Stomach (tissue), 9 donors: Measurements from ENCODE around the gene CORO7. TPM values are rescaled to one million over a fixed set of nuclear protein-coding genes. Genes with fewer than 3 reads are reported as not detected.

ENCODE experiments used
- DNase-seq, 2 donors: peaks; one replicate each; pipeline versions ENCODE4 v3.0.0 to v3.0.0-alpha.2; 2013 to 2019
- H3K27ac ChIP-seq, 5 donors: fragments of 200-600 bp in 4 of 5; sonication (generic) in 4 of 5; one replicate each; pipeline ENCODE4 v1.5.1; 2013 to 2019; ENCODE audit warnings: mild to moderate bottlenecking in 1 of 5, moderate library complexity in 1 of 5
- H3K27me3 ChIP-seq, 3 donors: fragments of 200-600 bp; sonication (generic); one replicate each; pipeline ENCODE4 v1.5.1; 2017 to 2019; ENCODE audit warnings: mixed run types in 1 of 3
- H3K36me3 ChIP-seq, 4 donors: fragments of 200-600 bp; sonication (generic); 1 replicate in 3 of 4; 2 replicates in 1 of 4; pipeline ENCODE4 v1.5.1; 2016 to 2019
- H3K4me1 ChIP-seq, 4 donors: fragments of 200-600 bp; sonication (generic); one replicate each; pipeline ENCODE4 v1.5.1; 2016 to 2019
- H3K4me3 ChIP-seq, 4 donors: fragments of 200-600 bp; sonication (generic) in 3 of 4; one replicate each; pipeline ENCODE4 v1.5.1; 2016 to 2019; ENCODE audit warnings: mild to moderate bottlenecking in 1 of 4
- H3K9me3 ChIP-seq, 4 donors: fragments of 200-600 bp; sonication (generic); one replicate each; pipeline ENCODE4 v1.5.1; 2016 to 2019
- CTCF ChIP-seq, 7 experiments: fragments of 450-650 bp in 4 of 7; fragments of 200-600 bp in 3 of 7; sonication (generic) in 3 of 7; IDR thresholded peaks; one replicate each; pipeline ENCODE4 v1.5.1; 2016 to 2019; ENCODE audit warnings: antibody characterized with exemption in 7 of 7, control low read depth in 2 of 7, mild to moderate bottlenecking in 1 of 7
- EP300 ChIP-seq: sonication (generic); formaldehyde crosslinking; IDR thresholded peaks from one replicate; pipeline ENCODE4 v1.6.1; 2017; ENCODE audit warnings: antibody characterized with exemption
- POLR2A ChIP-seq, 4 donors: fragments of 450-650 bp; IDR thresholded peaks; one replicate each; pipeline ENCODE4 v1.6.1; 2016; ENCODE audit warnings: antibody characterized with exemption in 4 of 4, control low read depth in 2 of 4, mild to moderate bottlenecking in 1 of 4, moderate library complexity in 1 of 4
- POLR2AphosphoS5 ChIP-seq, 3 donors: sonication (generic); formaldehyde crosslinking; IDR thresholded peaks; one replicate each; pipeline ENCODE4 v1.6.1; 2016; ENCODE audit warnings: antibody characterized with exemption in 3 of 3
- WGBS, 5 donors: extraction: QIAGEN DNeasy Blood & Tissue Kit in 3 of 5; methylation state at CpG; one replicate each; pipeline versions ENCODE4 v1.1.5 to v1.1.7; 2013 to 2018; 5-methylcytosine and 5-hydroxymethylcytosine counted together
- intact Hi-C: fragments of 100-400 bp; cut with DNase I; formaldehyde crosslinking; loops from one replicate; pipeline ENCODE4 v1.15.1; 2023; ENCODE audit warnings: low total_unique reads
- polyA plus RNA-seq, 3 donors: library from polyadenylated mRNA; stranded (reverse); fragments of 200-250 nt; gene quantifications; one replicate each; pipeline ENCODE4 v1.2.3, GENCODE V29; 2013
- total RNA-seq, 5 donors: library from RNA; depleted of rRNA; stranded (reverse); fragments of >200 nt; gene quantifications; one replicate each; pipeline versions ENCODE4 v1.1.0 to v1.2.3, GENCODE V29; 2014 to 2016
- donor health status: healthy with polysubstance abuse.
- donor health status: Bipolar disorder and iron deficiency.
- donor health status: healthy.

CORO7 gene
- total and polyA plus RNA-seq, 8 donors: 12.5 to 173 (median 17.3) TPM

- no peak overlapping the region for H3K4me3 ChIP-seq
- DNase-seq: no peak
- no peaks in the 10 kb centered on the region for H3K9me3 ChIP-seq
- WGBS, 5 donors: 76 to 86% (median 78%) methylated on average over 7 of the region's 7 CpGs
- H3K27me3 ChIP-seq: no peaks in the 10 kb centered on the region
- H3K36me3 ChIP-seq: peaks cover 9 to 26% (median 21%) of the 10 kb centered on the region in 4 donors
- intact Hi-C loops: no loop called here
- peaks cover 20 to 45% (median 42%) of the 10 kb centered on the region in 4 donors for H3K4me1 ChIP-seq
- TF ChIP-seq EP300 (no peak), CTCF (IDR thresholded peaks at IDR 0.05) (no peak), POLR2A (IDR thresholded peaks at IDR 0.05) (no peak), POLR2AphosphoS5 (IDR thresholded peaks at IDR 0.05) (no peak)
- peak overlapping the region in 3 of 5 donors; percentile 77 to 96 (median 91) for H3K27ac ChIP-seq
Observed at GRCh38 chr16:4351880-4352279, 64.5 kb downstream of the CORO7 start.

- Histone ChIP-seq H3K27ac (peak within 1 kb of the TSS; percentile 77 to 96 (median 85)), H3K4me3 (peak within 1 kb of the TSS; percentile 81 to 97 (median 86)), H3K9me3 (no peaks in the 10 kb centered on the region), H3K27me3 (no peaks in the 10 kb centered on the region), H3K36me3 (peaks cover 9 to 18% (median 15%) of the 10 kb centered on the region in 4 donors), H3K4me1 (peaks cover 20 to 54% (median 51%) of the 10 kb centered on the region in 4 donors)
- 0 to 1% (median 1%) methylated on average over 35 to 81 of the region's 81 CpGs for WGBS, 5 donors
- intact Hi-C loops: no loop called here
- TF ChIP-seq POLR2A (IDR thresholded peaks at IDR 0.05) (no peak), POLR2AphosphoS5 (IDR thresholded peaks at IDR 0.05) (peak; percentile 62 to 93 (median 72)), CTCF (IDR thresholded peaks at IDR 0.05) (peak in 1 of 7 experiments; percentile 18)
- peak; percentile 98 to 99 for DNase-seq
Observed at GRCh38 chr16:4350787-4351659, 65.4 kb downstream of the CORO7 start, which contains the start of gene PAM16. Gene PAM16, minus strand, starts transcription at chr16:4351321. Its CDS starts 87 bp downstream, at chr16:4351234.

GRCh38 chr16:4350365-4350786 lies 66.0 kb downstream of the CORO7 start:
- intact Hi-C loops: no loop called here
- WGBS, 5 donors: 29 to 38% (median 33%) methylated on average over 21 to 24 of the region's 24 CpGs

More at GRCh38 chr16:4350365-4350786, 66.0 kb downstream of the CORO7 start:
- no peaks in the 10 kb centered on the region for H3K9me3 ChIP-seq
- TF ChIP-seq CTCF (IDR thresholded peaks at IDR 0.05) (no peak), POLR2AphosphoS5 (IDR thresholded peaks at IDR 0.05) (no peak), EP300 (no peak), POLR2A (IDR thresholded peaks at IDR 0.05) (no peak)
- DNase-seq: no peak
- H3K27ac ChIP-seq: peak overlapping the region; percentile 77 to 96 (median 85)
- H3K27me3 ChIP-seq: no peaks in the 10 kb centered on the region
- peak overlapping the region; percentile 81 to 97 (median 86) for H3K4me3 ChIP-seq
- peaks cover 9 to 16% (median 13%) of the 10 kb centered on the region in 4 donors for H3K36me3 ChIP-seq
- H3K4me1 ChIP-seq: peaks cover 20 to 60% (median 57%) of the 10 kb centered on the region in 4 donors
